WI38 (cell line): ENCODE measurements around the gene PDE11A.

ENCODE experiments used
- H3K4me3 ChIP-seq: 2 replicates; pipeline ENCODE4 v1.5.1; 2011; ENCODE audit warnings: low read depth, mild to moderate bottlenecking, control low read depth, low read length
- CTCF ChIP-seq: IDR thresholded peaks from 2 replicates; pipeline ENCODE4 v1.5.1; 2012; ENCODE audit warnings: low read depth, mild to moderate bottlenecking, control low read depth, low read length

Gene PDE11A

GRCh38 chr2:177740700-177741099 is 331.9 kb downstream of the PDE11A start:
- no peak overlapping the region for H3K4me3 ChIP-seq
- TF ChIP-seq CTCF: no peak

- no peak for TF ChIP-seq CTCF
- H3K4me3 ChIP-seq: no peak overlapping the region
These were observed 333.9 kb downstream of the PDE11A start for GRCh38 chr2:177738461-177739235.

- no peak overlapping the region for H3K4me3 ChIP-seq
- TF ChIP-seq CTCF: no peak
These were observed 337.2 kb downstream of the PDE11A start for GRCh38 chr2:177735318-177735803.

DNA sequence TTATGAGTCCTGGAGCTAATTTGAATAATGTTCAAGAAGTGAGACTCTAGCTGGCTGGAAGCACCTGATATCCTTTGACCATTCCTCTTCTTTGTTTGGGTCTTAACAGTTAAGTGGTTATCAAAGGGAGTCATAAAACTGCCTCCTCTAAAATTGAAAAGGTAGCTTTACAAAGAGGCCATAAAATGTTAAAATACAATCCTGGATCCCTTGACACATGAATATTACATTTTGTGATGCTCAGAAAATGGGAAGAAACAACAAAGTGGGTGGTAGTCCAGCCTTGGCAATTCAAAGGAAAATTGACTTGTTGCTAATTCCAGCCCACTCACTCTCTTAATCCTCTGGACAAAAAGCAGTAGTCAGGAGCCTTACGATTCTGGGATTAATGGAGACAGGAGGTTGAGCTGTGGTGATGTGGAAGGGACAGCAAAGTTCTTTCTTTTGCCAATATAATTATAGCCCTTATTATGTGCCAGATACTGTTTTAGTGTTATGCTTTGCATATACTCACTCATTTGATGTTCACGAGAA is 339.2 kb downstream of the PDE11A start:
- H3K4me3 ChIP-seq: no peak overlapping the region
- TF ChIP-seq CTCF: no peak

DNA sequence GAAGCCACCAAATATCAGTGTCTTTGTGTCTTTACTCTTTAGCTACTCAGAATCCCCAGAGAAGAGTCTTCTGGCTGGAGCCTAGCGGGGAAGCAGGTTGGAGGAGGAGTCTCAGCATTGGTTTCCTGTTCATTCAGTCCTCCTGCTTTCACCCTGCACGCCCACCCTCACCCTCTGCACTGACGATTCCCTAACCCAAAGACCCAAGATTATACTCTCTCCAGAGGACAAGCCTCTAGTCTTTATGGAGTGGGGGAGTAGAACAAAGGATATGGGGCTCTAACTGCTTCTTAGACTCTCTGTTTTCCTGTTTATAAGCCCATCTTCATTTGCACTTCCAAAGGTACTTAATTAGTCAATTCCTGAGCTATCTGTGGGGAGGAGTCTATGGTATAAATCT is 341.2 kb downstream of the PDE11A start:
- no peak for TF ChIP-seq CTCF

DNA sequence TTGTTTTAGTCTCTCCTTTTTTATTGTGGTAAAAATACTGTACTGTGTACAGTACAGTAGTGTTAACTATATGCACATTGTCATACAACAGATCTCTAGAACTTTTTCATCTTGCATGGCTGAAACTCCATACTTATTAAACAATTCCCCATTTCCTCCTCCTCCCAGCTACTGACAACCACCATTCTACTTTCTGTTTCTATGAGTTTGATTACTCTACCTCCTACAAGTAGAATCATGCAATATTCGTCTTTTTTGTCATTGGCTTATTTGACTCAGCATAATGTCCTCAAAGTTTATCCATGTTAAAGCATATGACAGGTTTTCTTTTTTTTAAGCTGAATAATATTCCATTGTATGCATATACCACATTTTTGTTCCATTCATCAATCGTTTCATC is 341.8 kb downstream of the PDE11A start:
- TF ChIP-seq CTCF: no peak
- no peak overlapping the region for H3K4me3 ChIP-seq

More for the DNA sequence above, 341.2 kb downstream of the PDE11A start:
- no peak overlapping the region for H3K4me3 ChIP-seq

DNA sequence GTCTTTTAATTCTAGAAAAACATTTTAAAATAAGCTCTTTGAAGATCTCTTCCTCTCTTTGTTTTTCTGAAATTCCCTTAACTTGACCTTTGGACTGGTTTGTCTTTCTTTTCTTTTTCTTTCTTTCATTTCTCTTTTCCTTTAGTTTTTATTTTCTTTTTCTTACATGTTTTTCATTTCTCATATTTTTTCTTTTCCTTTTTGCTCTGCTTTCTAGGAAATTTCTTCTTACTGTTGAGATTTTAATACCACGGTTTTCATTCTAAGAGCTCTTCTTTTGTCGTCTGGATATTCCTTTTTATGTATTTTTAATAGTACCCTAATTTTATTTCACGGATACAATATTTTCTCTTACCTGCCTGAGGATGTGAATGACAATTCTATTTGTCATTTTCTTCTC is 342.2 kb downstream of the PDE11A start:
- TF ChIP-seq CTCF: no peak
- H3K4me3 ChIP-seq: no peak overlapping the region
